Erythroblast (primary cell): ENCODE results near the gene BCAR3.

Experiments used
- GATA1 ChIP-seq: IDR thresholded peaks from 2 replicates; pipeline ENCODE4 v1.6.1; 2011; ENCODE audit warnings: low read depth, mild to moderate bottlenecking, control low read depth, low read length, moderate library complexity
- POLR2A ChIP-seq: IDR thresholded peaks from 2 replicates; pipeline ENCODE4 v1.6.1; 2011; ENCODE audit warnings: mild to moderate bottlenecking, low read length

DNA sequence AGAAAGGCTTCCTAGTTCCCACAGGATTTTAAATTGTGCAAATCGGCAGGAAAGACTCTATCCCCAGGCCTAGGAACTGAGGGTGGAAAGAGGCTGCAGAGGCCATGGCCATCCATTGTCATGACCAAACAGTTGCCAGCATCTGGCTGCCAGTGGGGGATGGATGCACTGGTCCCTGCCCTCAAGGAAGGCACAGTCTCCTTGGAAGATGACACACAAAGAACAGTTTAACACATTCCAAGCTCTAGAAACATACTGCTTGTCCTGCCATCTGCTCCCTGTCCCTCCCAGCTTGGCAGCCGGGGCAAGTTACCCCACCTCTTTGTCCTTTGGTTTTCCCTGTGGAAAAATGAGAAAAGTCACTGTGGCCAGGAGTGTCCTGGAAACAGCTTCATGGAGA is 83.2 kb downstream of the BCAR3 start:
- TF ChIP-seq POLR2A (no peak), GATA1 (no peak)
